H9 (cell line): ENCODE data around the gene DHRS4L2. TPM values are rescaled to one million over a fixed set of nuclear protein-coding genes. Genes with fewer than 3 reads are reported as not detected.

Source experiments
- DNase-seq: peaks from one replicate; pipeline ENCODE4 v3.0.0-alpha.2; 2017
- H2AFZ ChIP-seq: one replicate; pipeline ENCODE4 v1.6.1; 2013; ENCODE audit warnings: mild to moderate bottlenecking, low read length, control low read depth, moderate library complexity
- H2AK5ac ChIP-seq: 2 replicates; pipeline ENCODE4 v1.6.1; 2013; ENCODE audit warnings: low read length, control low read depth, mixed read lengths; ENCODE audit not compliant: insufficient read length
- H2BK120ac ChIP-seq: one replicate; pipeline ENCODE4 v1.6.1; 2013; ENCODE audit warnings: low read depth, mild to moderate bottlenecking, low read length, control low read depth, inconsistent platforms; ENCODE audit not compliant: poor library complexity, severe bottlenecking
- H2BK12ac ChIP-seq: 2 replicates; pipeline ENCODE4 v1.6.1; 2013; ENCODE audit warnings: low read length, control low read depth, mixed read lengths, low read depth; ENCODE audit not compliant: insufficient read length
- H2BK15ac ChIP-seq: 2 replicates; pipeline ENCODE4 v1.6.1; 2013; ENCODE audit warnings: low read depth, low read length, control low read depth
- H2BK20ac ChIP-seq: one replicate; pipeline ENCODE4 v1.6.1; 2013; ENCODE audit warnings: low read depth, mild to moderate bottlenecking, low read length, control low read depth, inconsistent platforms; ENCODE audit not compliant: poor library complexity, severe bottlenecking
- H2BK5ac ChIP-seq: 2 replicates; pipeline ENCODE4 v1.6.1; 2013; ENCODE audit warnings: low read length, control low read depth, mixed read lengths; ENCODE audit not compliant: insufficient read length
- H3K14ac ChIP-seq: 2 replicates; pipeline ENCODE4 v1.6.1; 2013; ENCODE audit warnings: low read length, control low read depth; ENCODE audit not compliant: insufficient read depth
- H3K18ac ChIP-seq: 2 replicates; pipeline ENCODE4 v1.6.1; 2013; ENCODE audit warnings: low read depth, mild to moderate bottlenecking, mixed read lengths, low read length, control low read depth; ENCODE audit not compliant: insufficient read length
- H3K23ac ChIP-seq: 2 replicates; pipeline ENCODE4 v1.6.1; 2013; ENCODE audit warnings: low read length, control low read depth, mixed read lengths, low read depth; ENCODE audit not compliant: insufficient read length
- H3K23me2 ChIP-seq: 2 replicates; pipeline ENCODE4 v1.6.1; 2013; ENCODE audit warnings: low read depth, mild to moderate bottlenecking, mixed read lengths, low read length, control low read depth; ENCODE audit not compliant: insufficient read length, poor library complexity, severe bottlenecking
- H3K27ac ChIP-seq: 2 replicates; pipeline ENCODE4 v1.5.1; 2013; ENCODE audit warnings: low read length, control low read depth, mixed read lengths, low read depth; ENCODE audit not compliant: insufficient read length
- H3K27me3 ChIP-seq: 2 replicates; pipeline ENCODE4 v1.6.1; 2013; ENCODE audit warnings: low read length, control low read depth, inconsistent platforms; ENCODE audit not compliant: insufficient read depth
- H3K4ac ChIP-seq: 2 replicates; pipeline ENCODE4 v1.6.1; 2013; ENCODE audit warnings: low read depth, mild to moderate bottlenecking, control low read depth, inconsistent platforms, low read length, moderate library complexity
- H3K4me1 ChIP-seq: 2 replicates; pipeline ENCODE4 v1.6.1; 2013; ENCODE audit warnings: low read length, control low read depth, inconsistent platforms; ENCODE audit not compliant: insufficient read depth
- H3K4me2 ChIP-seq: 2 replicates; pipeline ENCODE4 v1.6.1; 2013; ENCODE audit warnings: low read length, control low read depth, mixed read lengths; ENCODE audit not compliant: insufficient read length, insufficient read depth
- H3K56ac ChIP-seq: 2 replicates; pipeline ENCODE4 v1.6.1; 2013; ENCODE audit warnings: low read depth, mild to moderate bottlenecking, mixed read lengths, low read length, control low read depth; ENCODE audit not compliant: insufficient read length
- H3K79me1 ChIP-seq: 2 replicates; pipeline ENCODE4 v1.6.1; 2013; ENCODE audit warnings: low read depth, mild to moderate bottlenecking, moderate library complexity, low read length, control low read depth, inconsistent platforms; ENCODE audit not compliant: insufficient read depth, poor library complexity, severe bottlenecking
- H3K79me2 ChIP-seq: 2 replicates; pipeline ENCODE4 v1.6.1; 2013; ENCODE audit warnings: low read length, control low read depth, inconsistent platforms; ENCODE audit not compliant: insufficient read depth
- H3K9ac ChIP-seq: 2 replicates; pipeline ENCODE4 v1.6.1; 2013; ENCODE audit warnings: low read length, control low read depth, mixed read lengths; ENCODE audit not compliant: insufficient read length; ENCODE audit errors: extremely low read depth
- H3K9me3 ChIP-seq: one replicate; pipeline ENCODE4 v1.6.1; 2013; ENCODE audit warnings: low read depth, low read length, inconsistent platforms; ENCODE audit not compliant: control insufficient read depth
- H3T11ph ChIP-seq: one replicate; pipeline ENCODE4 v1.6.1; 2013; ENCODE audit warnings: mild to moderate bottlenecking, low read length, control low read depth, inconsistent platforms
- H4K20me1 ChIP-seq: one replicate; pipeline ENCODE4 v1.6.1; 2013; ENCODE audit not compliant: control insufficient read depth, insufficient read length, insufficient read depth
- H4K5ac ChIP-seq: 2 replicates; pipeline ENCODE4 v1.6.1; 2013; ENCODE audit warnings: low read depth, mild to moderate bottlenecking, mixed read lengths, low read length, control low read depth; ENCODE audit not compliant: insufficient read length
- H4K8ac ChIP-seq: replicated peaks from 2 replicates; pipeline ENCODE4 v1.6.1; 2013; ENCODE audit warnings: low read length, control low read depth, mixed read lengths, low read depth; ENCODE audit not compliant: insufficient read length
- H4K91ac ChIP-seq: 2 replicates; pipeline ENCODE4 v1.6.1; 2013; ENCODE audit warnings: low read depth, mild to moderate bottlenecking, moderate library complexity, mixed read lengths, low read length, control low read depth; ENCODE audit not compliant: insufficient read length
- H3K27ac Mint-ChIP-seq, 3 experiments: 2 replicates in 2 of 3; 3 replicates in 1 of 3; pipeline ENCODE4 v1.8.0; 2020 to 2021; ENCODE audit warnings: mixed read lengths in 3 of 3, mild to moderate bottlenecking in 1 of 3, moderate library complexity in 1 of 3
- H3K27me3 Mint-ChIP-seq: 2 replicates; pipeline ENCODE4 v1.8.0; 2021; ENCODE audit warnings: low read depth, mild to moderate bottlenecking, moderate library complexity, mixed read lengths
- H3K36me3 Mint-ChIP-seq, 3 experiments: 2 replicates in 2 of 3; 3 replicates in 1 of 3; pipeline ENCODE4 v1.8.0; 2020 to 2021; ENCODE audit warnings: low read depth in 3 of 3, mixed read lengths in 3 of 3; ENCODE audit not compliant: insufficient read depth in 1 of 3
- H3K4me1 Mint-ChIP-seq, 2 experiments: 2 replicates each; pipeline ENCODE4 v1.8.0; 2020; ENCODE audit warnings: mixed read lengths in 2 of 2
- H3K4me3 Mint-ChIP-seq, 2 experiments: 2 replicates in 1 of 2; 3 replicates in 1 of 2; pipeline ENCODE4 v1.8.0; 2020 to 2021; ENCODE audit warnings: mild to moderate bottlenecking in 2 of 2, mixed read lengths in 2 of 2, moderate library complexity in 1 of 2
- H3K9me3 Mint-ChIP-seq, 2 experiments: 2 replicates in 1 of 2; 3 replicates in 1 of 2; pipeline ENCODE4 v1.8.0; 2020; ENCODE audit warnings: mild to moderate bottlenecking in 2 of 2, mixed read lengths in 2 of 2, moderate library complexity in 1 of 2
- WGBS: extraction: QIAGEN DNeasy Blood & Tissue Kit; methylation state at CpG from one replicate; pipeline ENCODE4 v1.1.7; 2013; ENCODE audit warnings: missing lambda C conversion rate, low lambda C conversion rate, mixed read lengths; ENCODE audit not compliant: insufficient read length; ENCODE audit errors: extremely low coverage; 5-methylcytosine and 5-hydroxymethylcytosine counted together
- total RNA-seq: library from RNA; stranded (reverse); gene quantifications from 2 replicates; pipeline ENCODE4 v1.2.1, GENCODE V29; 2021
- TF ChIP-seq, protein P1 (sequence below): fragments of 200-600 bp; sonication (generic); conservative IDR thresholded peaks from 3 replicates; pipeline ENCODE4 v1.8.0; 2021; ENCODE audit warnings: antibody characterized with exemption, mild to moderate bottlenecking

Gene DHRS4L2
- total RNA-seq, 1 experiment from 2014 or later, result 10.2 TPM

- no peaks in the 10 kb centered on the region for H3K79me2 ChIP-seq
- peak overlapping the region; percentile 68; the same call in 1 of the 2 replicates for H3K14ac ChIP-seq
- WGBS, result no CpG with 5 or more reads among the region's 50 CpGs
- H3K4me3 Mint-ChIP-seq, result peak overlapping the region; percentile 82 to 90
- H3T11ph ChIP-seq, result no peak overlapping the region
- no peak overlapping the region for H2AK5ac ChIP-seq
- peaks cover 10 to 16% of the 10 kb centered on the region in 2 experiments for H3K4me1 Mint-ChIP-seq
- DNase-seq, result peak; percentile 81
- H3K27ac Mint-ChIP-seq, result peak overlapping the region in 2 of 3 experiments; percentile 55 to 74; a peak in 5 of 7 replicates
- H2BK5ac ChIP-seq, result no peak overlapping the region
- peaks cover 5% of the 10 kb centered on the region for H3K23me2 ChIP-seq
- H2BK15ac ChIP-seq, result no peak overlapping the region
- no peak overlapping the region for H4K5ac ChIP-seq
- TF ChIP-seq, protein P1, sequence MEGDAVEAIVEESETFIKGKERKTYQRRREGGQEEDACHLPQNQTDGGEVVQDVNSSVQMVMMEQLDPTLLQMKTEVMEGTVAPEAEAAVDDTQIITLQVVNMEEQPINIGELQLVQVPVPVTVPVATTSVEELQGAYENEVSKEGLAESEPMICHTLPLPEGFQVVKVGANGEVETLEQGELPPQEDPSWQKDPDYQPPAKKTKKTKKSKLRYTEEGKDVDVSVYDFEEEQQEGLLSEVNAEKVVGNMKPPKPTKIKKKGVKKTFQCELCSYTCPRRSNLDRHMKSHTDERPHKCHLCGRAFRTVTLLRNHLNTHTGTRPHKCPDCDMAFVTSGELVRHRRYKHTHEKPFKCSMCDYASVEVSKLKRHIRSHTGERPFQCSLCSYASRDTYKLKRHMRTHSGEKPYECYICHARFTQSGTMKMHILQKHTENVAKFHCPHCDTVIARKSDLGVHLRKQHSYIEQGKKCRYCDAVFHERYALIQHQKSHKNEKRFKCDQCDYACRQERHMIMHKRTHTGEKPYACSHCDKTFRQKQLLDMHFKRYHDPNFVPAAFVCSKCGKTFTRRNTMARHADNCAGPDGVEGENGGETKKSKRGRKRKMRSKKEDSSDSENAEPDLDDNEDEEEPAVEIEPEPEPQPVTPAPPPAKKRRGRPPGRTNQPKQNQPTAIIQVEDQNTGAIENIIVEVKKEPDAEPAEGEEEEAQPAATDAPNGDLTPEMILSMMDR, result peak; percentile 81
- H3K36me3 Mint-ChIP-seq, result no peaks in the 10 kb centered on the region; a peak in 1 of 7 replicates
- no peak overlapping the region for H3K23ac ChIP-seq
- no peaks in the 10 kb centered on the region for H4K20me1 ChIP-seq
- peaks cover 9% of the 10 kb centered on the region for H3K27me3 Mint-ChIP-seq
- no peak overlapping the region for H2BK120ac ChIP-seq
- peaks cover 13 to 18% of the 10 kb centered on the region in 2 experiments for H3K9me3 Mint-ChIP-seq
- H3K18ac ChIP-seq, result no peak overlapping the region
- H2BK12ac ChIP-seq, result no peak overlapping the region
- no peaks in the 10 kb centered on the region for H3K27me3 ChIP-seq
- H3K27ac ChIP-seq, result no peak overlapping the region
- no peaks in the 10 kb centered on the region for H3K4me1 ChIP-seq
- no peaks in the 10 kb centered on the region for H3K9me3 ChIP-seq
- H4K8ac ChIP-seq, result no peak overlapping the region
- H2AFZ ChIP-seq, result no peak overlapping the region
- no peaks in the 10 kb centered on the region for H3K79me1 ChIP-seq
- H3K4me2 ChIP-seq, result peak overlapping the region; percentile 94
- no peak overlapping the region for H3K4ac ChIP-seq
- peak overlapping the region; percentile 70 for H3K9ac ChIP-seq
- no peak overlapping the region for H4K91ac ChIP-seq
- H3K56ac ChIP-seq, result no peak overlapping the region
- no peak overlapping the region for H2BK20ac ChIP-seq
Measured at GRCh38 chr14:24036169-24036962, 47.6 kb downstream of the DHRS4L2 start.
